ENCODE results near the gene BRSK1. TPM values are rescaled to one million over a fixed set of nuclear protein-coding genes. Genes with fewer than 3 reads are reported as not detected.

BRSK1 gene
- total RNA-seq, 1 donor from 2014 or later, result 67.1 TPM

GRCh38 chr19:55353803-55354697, 70.3 kb downstream of the BRSK1 start:
- DNase-seq, result no peak

GRCh38 chr19:55354698-55355212, 71.0 kb downstream of the BRSK1 start, which contains the start of gene COX6B2:
TSS of gene COX6B2 (minus strand) at chr19:55354719. CDS start at chr19:55354521, 198 bp downstream.
- DNase-seq, result no peak

DNA sequence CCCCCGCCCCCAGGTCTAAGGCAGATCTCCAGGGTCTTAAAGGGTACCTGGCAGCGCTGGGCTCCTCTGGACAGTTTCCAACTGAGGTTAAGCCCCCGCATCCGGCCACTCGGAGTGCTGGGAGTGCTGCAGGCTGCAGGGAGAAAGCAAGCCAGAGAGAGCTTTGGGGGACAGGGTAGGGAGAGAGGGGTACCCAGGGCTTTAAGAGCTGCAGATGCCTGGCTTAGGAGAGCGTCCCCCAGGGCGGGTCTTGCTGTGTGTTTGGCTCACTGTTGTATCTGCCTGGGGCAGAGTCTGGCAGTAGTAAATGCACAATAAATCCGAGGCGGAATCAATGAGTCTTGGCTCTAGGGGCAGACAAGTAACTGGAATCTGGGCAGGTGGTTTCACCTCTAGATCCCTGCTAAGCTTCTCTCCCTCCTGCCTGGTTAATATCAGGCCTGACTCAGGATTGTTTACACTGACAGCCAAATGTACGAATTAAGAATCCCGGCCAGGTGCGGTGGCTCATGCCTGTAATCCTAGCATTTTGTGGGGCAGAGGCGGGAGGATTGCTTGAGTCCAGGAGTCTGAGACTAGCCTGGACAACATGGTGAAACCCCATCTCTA, 71.5 kb downstream of the BRSK1 start:
- no peak for DNase-seq

- DNase-seq, result no peak
Observed at GRCh38 chr19:55358493-55358892, 74.7 kb downstream of the BRSK1 start.

DNA sequence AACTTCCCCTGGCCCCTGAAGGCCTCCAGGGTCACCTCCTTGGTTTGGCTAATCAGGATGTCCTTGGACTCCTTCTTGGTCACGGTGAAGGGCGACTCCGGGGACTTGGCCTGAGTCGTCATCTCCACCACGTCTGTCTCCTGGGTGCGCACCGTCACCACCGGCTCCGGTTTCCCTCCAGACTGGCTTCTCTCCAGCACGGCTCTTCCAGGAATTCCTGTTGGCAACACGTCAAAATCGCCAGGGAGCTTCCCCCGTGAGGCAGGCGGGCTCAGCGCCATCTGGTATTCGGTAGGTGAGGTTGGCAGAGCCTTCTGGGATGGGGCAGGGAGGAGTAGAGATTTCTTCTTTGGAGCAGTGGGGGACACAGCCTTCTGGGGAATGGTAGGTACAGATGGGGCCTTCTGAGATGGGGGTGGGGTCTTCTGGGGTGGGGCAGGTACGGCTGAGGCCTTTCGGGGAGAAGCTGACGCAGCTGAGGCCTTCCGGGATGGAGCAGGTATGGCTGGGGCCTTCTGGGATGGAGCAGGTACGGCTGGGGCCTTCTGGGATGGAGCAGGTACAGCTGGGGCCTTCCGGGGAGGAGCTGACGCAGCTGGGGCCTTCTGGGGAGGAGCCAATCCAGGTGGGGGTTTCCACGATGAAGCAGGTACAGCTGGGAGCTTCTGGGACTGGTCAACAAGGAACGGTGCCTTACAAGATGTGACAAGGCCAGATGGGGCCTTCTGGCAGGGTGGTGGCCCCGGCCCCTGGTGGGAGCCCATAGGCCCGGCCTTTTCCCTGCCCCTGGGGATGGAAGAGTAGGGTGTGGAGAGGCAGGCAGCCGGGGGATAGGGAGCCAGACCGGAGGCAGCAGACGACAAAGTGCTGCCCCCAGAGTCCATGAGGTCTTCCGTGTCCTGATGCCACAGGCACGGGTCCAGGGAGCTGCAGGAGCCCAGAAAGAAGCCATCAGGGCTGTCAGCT, 75.4 kb downstream of the BRSK1 start:
- DNase-seq, result no peak

DNA sequence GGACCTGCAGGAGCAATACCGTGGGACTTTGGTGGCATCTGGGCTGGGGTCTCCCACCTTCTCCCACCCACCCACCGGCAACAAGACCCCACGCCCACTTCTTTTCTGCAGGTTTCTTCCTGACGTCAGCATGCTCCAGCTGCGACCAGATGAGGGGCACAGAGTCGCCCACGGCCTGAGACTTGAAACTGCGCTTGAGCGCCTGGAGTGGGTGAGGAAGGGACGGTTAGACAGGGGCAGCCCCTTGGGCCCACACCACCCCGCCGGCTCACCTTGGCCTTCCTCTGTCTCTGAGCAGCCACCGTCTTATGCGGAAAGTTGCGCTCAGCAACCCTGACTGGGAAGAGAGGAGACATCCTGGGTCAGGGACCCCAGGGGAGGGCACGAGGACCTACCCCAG, 77.1 kb downstream of the BRSK1 start:
- no peak for DNase-seq

Small RNA genes lying within 50 kb of the gene (small RNA-seq; reads per million reads assigned to genes)
- gene MIR6802 (0.09 reads per million), gene MIR6803 (not detected)

Other genes with a start within 250 kb of the BRSK1 start
- 0.47 TPM for gene GP6, start 245.7 kb upstream of the BRSK1 start, total RNA-seq
- gene RDH13, start 220.8 kb upstream of the BRSK1 start, total RNA-seq, result 15.0 TPM
- 0.62 TPM for gene EPS8L1, start 208.1 kb upstream of the BRSK1 start, total RNA-seq
- 20.7 TPM for gene PPP1R12C, start 166.4 kb upstream of the BRSK1 start, total RNA-seq
- not detected for gene TNNT1, start 134.8 kb upstream of the BRSK1 start, total RNA-seq
- not detected for gene TNNI3, start 126.3 kb upstream of the BRSK1 start, total RNA-seq
- gene DNAAF3, start 117.4 kb upstream of the BRSK1 start, total RNA-seq, result 0.31 TPM
- 36.8 TPM for gene SYT5, start 103.7 kb upstream of the BRSK1 start, total RNA-seq
- 0.47 TPM for gene PTPRH, start 74.5 kb upstream of the BRSK1 start, total RNA-seq
- gene TMEM86B, start 55.2 kb upstream of the BRSK1 start, total RNA-seq, result 0.78 TPM
- gene PPP6R1, start 25.0 kb upstream of the BRSK1 start, total RNA-seq, result 11.4 TPM
- 23.4 TPM for gene HSPBP1, start 3.9 kb upstream of the BRSK1 start, total RNA-seq
- 0.47 TPM for gene TMEM150B, start 41.3 kb downstream of the BRSK1 start, total RNA-seq
- 6.9 TPM for gene KMT5C, start 55.9 kb downstream of the BRSK1 start, total RNA-seq
- not detected for gene COX6B2, start 70.7 kb downstream of the BRSK1 start, total RNA-seq
- gene GARIN5B, start 79.3 kb downstream of the BRSK1 start, total RNA-seq, result not detected
- gene IL11, start 86.5 kb downstream of the BRSK1 start, total RNA-seq, result 0.16 TPM
- not detected for gene TMEM190, start 92.8 kb downstream of the BRSK1 start, total RNA-seq
- not detected for gene TMEM238, start 100.3 kb downstream of the BRSK1 start, total RNA-seq
- 112 TPM for gene RPL28, start 101.9 kb downstream of the BRSK1 start, total RNA-seq
- gene UBE2S, start 123.8 kb downstream of the BRSK1 start, total RNA-seq, result 35.9 TPM
- gene SHISA7, start 159.3 kb downstream of the BRSK1 start, total RNA-seq, result 4.2 TPM
- gene ISOC2, start 177.6 kb downstream of the BRSK1 start, total RNA-seq, result 13.7 TPM
- gene C19orf85, start 180.8 kb downstream of the BRSK1 start, total RNA-seq, result not detected
- 0.78 TPM for gene ZNF628, start 192.6 kb downstream of the BRSK1 start, total RNA-seq
- gene NAT14, start 201.2 kb downstream of the BRSK1 start, total RNA-seq, result 15.0 TPM
- 0.31 TPM for gene SSC5D, start 204.4 kb downstream of the BRSK1 start, total RNA-seq